Measurements from ENCODE around the gene BEST2.

DNA sequence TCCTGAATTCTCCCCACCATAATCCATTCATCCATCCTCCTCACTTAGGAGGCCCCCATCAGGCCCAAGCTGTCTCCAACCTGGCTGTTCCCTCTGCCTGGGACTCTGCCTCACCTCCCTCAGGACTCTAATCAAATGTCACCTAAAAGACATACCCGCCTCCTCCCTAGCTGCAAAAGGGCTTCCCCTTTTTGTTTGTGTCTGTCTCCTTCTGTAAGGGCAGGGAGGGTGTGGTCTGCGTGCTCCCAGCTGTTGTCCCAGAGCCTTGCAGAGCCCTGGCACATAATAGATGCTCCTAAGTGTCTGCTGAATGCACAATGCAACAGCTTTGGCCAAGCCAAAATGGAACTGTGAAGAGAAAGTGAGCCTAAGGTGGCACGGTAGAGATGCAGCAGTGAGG lies 21.5 kb upstream of the BEST2 start:
- TF ChIP-seq CTCF (conservative IDR thresholded peaks at IDR 0.05) = no peak
- TF ChIP-seq ZFX (IDR thresholded peaks at IDR 0.05) = no peak
